Measurements from ENCODE around the gene GARIN3. TPM values are rescaled to one million over a fixed set of nuclear protein-coding genes. Genes with fewer than 3 reads are reported as not detected.

The GARIN3 gene
- total and polyA plus RNA-seq, 2 donors (not counting 3 experiments of a cell fraction or from before 2014, with no cell fraction given): not detected

- Histone ChIP-seq H2AFZ (ENCODE audit: low read depth, low read length) (no peak overlapping the region), H3K4me3 (replicated peaks in 1 of 3; ENCODE audit: insufficient read depth in 1 of 3, low read depth in 1 of 3, low read length in 3 of 3) (no peak overlapping the region), H3K9ac (replicated peaks; ENCODE audit: extremely low read depth, insufficient read depth, low read length) (no peak overlapping the region), H4K20me1 (replicated peaks; ENCODE audit: control insufficient read depth, extremely low read depth, insufficient read depth, low read length) (no peaks in the 10 kb centered on the region), H3K79me2 (ENCODE audit: control insufficient read depth, insufficient read depth, low read length) (no peaks in the 10 kb centered on the region), H3K27me3 (ENCODE audit: control insufficient read depth in 2 of 2, insufficient read depth in 2 of 2, low read length in 2 of 2) (no peaks in the 10 kb centered on the region), H3K27ac (ENCODE audit: insufficient read depth, low read depth, low read length) (no peak overlapping the region), H3K4me1 (ENCODE audit: control insufficient read depth, extremely low read depth, insufficient read depth, low read length) (no peaks in the 10 kb centered on the region), H3K9me3 (replicated peaks; ENCODE audit: control insufficient read depth, insufficient read depth, low read length) (no peaks in the 10 kb centered on the region), H3K9me1 (replicated peaks; ENCODE audit: control insufficient read depth, extremely low read depth, insufficient read depth, low read length) (no peaks in the 10 kb centered on the region), H3K4me2 (ENCODE audit: insufficient read depth, low read length) (no peak overlapping the region), H3K36me3 (ENCODE audit: control insufficient read depth in 2 of 2, extremely low read depth in 1 of 2, insufficient read depth in 2 of 2, low read length in 2 of 2) (no peaks in the 10 kb centered on the region)
- intact Hi-C loops (cut with micrococcal nuclease) (no loop called here), dilution Hi-C loops (cut with MboI; ENCODE audit: extremely low pct_ligation_motif_present, low sequenced_read_pairs) (no loop called here)
- no peak for DNase-seq (ENCODE audit: low read depth, low spot score)
- CTCF ChIA-PET: no interaction called here
- no peak for FAIRE-seq
- TF ChIP-seq, protein P1, sequence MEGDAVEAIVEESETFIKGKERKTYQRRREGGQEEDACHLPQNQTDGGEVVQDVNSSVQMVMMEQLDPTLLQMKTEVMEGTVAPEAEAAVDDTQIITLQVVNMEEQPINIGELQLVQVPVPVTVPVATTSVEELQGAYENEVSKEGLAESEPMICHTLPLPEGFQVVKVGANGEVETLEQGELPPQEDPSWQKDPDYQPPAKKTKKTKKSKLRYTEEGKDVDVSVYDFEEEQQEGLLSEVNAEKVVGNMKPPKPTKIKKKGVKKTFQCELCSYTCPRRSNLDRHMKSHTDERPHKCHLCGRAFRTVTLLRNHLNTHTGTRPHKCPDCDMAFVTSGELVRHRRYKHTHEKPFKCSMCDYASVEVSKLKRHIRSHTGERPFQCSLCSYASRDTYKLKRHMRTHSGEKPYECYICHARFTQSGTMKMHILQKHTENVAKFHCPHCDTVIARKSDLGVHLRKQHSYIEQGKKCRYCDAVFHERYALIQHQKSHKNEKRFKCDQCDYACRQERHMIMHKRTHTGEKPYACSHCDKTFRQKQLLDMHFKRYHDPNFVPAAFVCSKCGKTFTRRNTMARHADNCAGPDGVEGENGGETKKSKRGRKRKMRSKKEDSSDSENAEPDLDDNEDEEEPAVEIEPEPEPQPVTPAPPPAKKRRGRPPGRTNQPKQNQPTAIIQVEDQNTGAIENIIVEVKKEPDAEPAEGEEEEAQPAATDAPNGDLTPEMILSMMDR (IDR thresholded peaks at IDR 0.05; ENCODE audit: extremely low read depth in 1 of 2, insufficient read depth in 1 of 2, low read depth in 1 of 2, low read length in 2 of 2): no peak
- TF ChIP-seq POLR2AphosphoS5 (IDR thresholded peaks at IDR 0.05; ENCODE audit: insufficient read depth, low read depth, low read length) (no peak), POLR2A (IDR thresholded peaks at IDR 0.05; ENCODE audit: low read depth, low read length) (no peak), MAX (IDR thresholded peaks at IDR 0.05; ENCODE audit: insufficient read depth, insufficient read length) (no peak), MYC (IDR thresholded peaks at IDR 0.05; ENCODE audit: low read depth, low read length) (no peak)
- BruUV-seq (replicated peaks): no TSS peak
- POLR2A ChIA-PET: no interaction called here
These were observed 32.4 kb upstream of the GARIN3 start for GRCh38 chr5:157198277-157198986.

DNA sequence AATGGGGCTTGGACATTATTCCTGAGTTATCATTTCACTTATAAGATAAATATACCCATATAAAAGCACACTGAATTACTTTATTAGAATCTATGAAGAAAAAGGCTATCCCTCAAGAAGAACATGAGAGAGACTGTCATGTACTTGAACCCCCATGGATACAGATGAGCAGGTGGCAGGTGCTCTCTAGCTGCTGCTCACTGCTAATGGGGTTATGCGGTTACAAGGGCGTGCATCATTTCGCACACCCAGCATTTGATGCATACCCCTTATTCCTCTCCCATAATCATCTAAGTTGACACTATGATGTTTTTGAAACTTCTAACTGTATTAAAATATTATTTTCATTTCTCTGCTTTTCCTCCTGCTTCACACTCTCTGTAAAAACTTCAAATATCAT, 31.0 kb upstream of the GARIN3 start:
- Histone ChIP-seq H3K9ac (replicated peaks; ENCODE audit: extremely low read depth, insufficient read depth, low read length) (no peak overlapping the region), H3K27me3 (ENCODE audit: control insufficient read depth in 2 of 2, insufficient read depth in 2 of 2, low read length in 2 of 2) (no peaks in the 10 kb centered on the region), H4K20me1 (replicated peaks; ENCODE audit: control insufficient read depth, extremely low read depth, insufficient read depth, low read length) (no peaks in the 10 kb centered on the region), H3K9me3 (replicated peaks; ENCODE audit: control insufficient read depth, insufficient read depth, low read length) (no peaks in the 10 kb centered on the region), H3K9me1 (replicated peaks; ENCODE audit: control insufficient read depth, extremely low read depth, insufficient read depth, low read length) (no peaks in the 10 kb centered on the region), H3K27ac (ENCODE audit: insufficient read depth, low read depth, low read length) (no peak overlapping the region), H3K4me2 (ENCODE audit: insufficient read depth, low read length) (no peak overlapping the region), H3K79me2 (ENCODE audit: control insufficient read depth, insufficient read depth, low read length) (no peaks in the 10 kb centered on the region), H3K36me3 (ENCODE audit: control insufficient read depth in 2 of 2, extremely low read depth in 1 of 2, insufficient read depth in 2 of 2, low read length in 2 of 2) (no peaks in the 10 kb centered on the region), H3K4me3 (replicated peaks in 1 of 3; ENCODE audit: insufficient read depth in 1 of 3, low read depth in 1 of 3, low read length in 3 of 3) (no peak overlapping the region), H3K4me1 (ENCODE audit: control insufficient read depth, extremely low read depth, insufficient read depth, low read length) (no peaks in the 10 kb centered on the region), H2AFZ (ENCODE audit: low read depth, low read length) (no peak overlapping the region)
- intact Hi-C loops (cut with micrococcal nuclease): no loop called here
- CTCF ChIA-PET: no interaction called here
- DNase-seq (ENCODE audit: low read depth, low spot score) (no peak), FAIRE-seq (no peak)
- POLR2A ChIA-PET: no interaction called here
- dilution Hi-C loops (cut with MboI; ENCODE audit: extremely low pct_ligation_motif_present, low sequenced_read_pairs): no loop called here
- no TSS peak for BruUV-seq (replicated peaks)
- TF ChIP-seq, protein P1 (IDR thresholded peaks at IDR 0.05; ENCODE audit: extremely low read depth in 1 of 2, insufficient read depth in 1 of 2, low read depth in 1 of 2, low read length in 2 of 2): no peak
- TF ChIP-seq EZH2 (IDR thresholded peaks at IDR 0.05; ENCODE audit: borderline replicate concordance, low read depth, low read length, severe bottlenecking): no peak
- no peak for TF ChIP-seq MYC (IDR thresholded peaks at IDR 0.05; ENCODE audit: low read depth, low read length)
- no peak for TF ChIP-seq POLR2A (IDR thresholded peaks at IDR 0.05; ENCODE audit: low read depth, low read length)
- no peak for TF ChIP-seq MAX (IDR thresholded peaks at IDR 0.05; ENCODE audit: insufficient read depth, insufficient read length)
- no peak for TF ChIP-seq JUN (IDR thresholded peaks at IDR 0.05; ENCODE audit: borderline replicate concordance, insufficient read depth, insufficient read length, low read depth)
- TF ChIP-seq FOS (IDR thresholded peaks at IDR 0.05; ENCODE audit: borderline replicate concordance, insufficient read depth, low read length): no peak
- TF ChIP-seq GATA2 (IDR thresholded peaks at IDR 0.05; ENCODE audit: insufficient read depth, insufficient read length, low read depth, low read length): no peak
- no peak for TF ChIP-seq POLR2AphosphoS5 (IDR thresholded peaks at IDR 0.05; ENCODE audit: insufficient read depth, low read depth, low read length)
